H1 (cell line): ENCODE measurements around the gene SLC8A1. TPM values are rescaled to one million over a fixed set of nuclear protein-coding genes. Genes with fewer than 3 reads are reported as not detected.

Experiments used
- CHD1 ChIP-seq: IDR thresholded peaks from 2 replicates; pipeline ENCODE4 v1.6.1; 2012; ENCODE audit warnings: low read depth, low read length, improper control_type of control experiment
- EGR1 ChIP-seq: IDR thresholded peaks from 2 replicates; pipeline ENCODE4 v1.6.1; 2011; ENCODE audit warnings: low read depth, low read length, borderline replicate concordance
- EP300 ChIP-seq, 2 experiments: IDR thresholded peaks; 1 replicate in 1 of 2; 2 replicates in 1 of 2; pipeline ENCODE4 v1.6.1; 2011 to 2012; ENCODE audit warnings: low read depth in 2 of 2, low read length in 2 of 2, mild to moderate bottlenecking in 2 of 2, borderline replicate concordance in 1 of 2, inconsistent platforms in 1 of 2, moderate library complexity in 1 of 2
- KDM4A ChIP-seq: IDR thresholded peaks from one replicate; pipeline ENCODE4 v1.7.1; 2012; ENCODE audit warnings: low read depth, mild to moderate bottlenecking, moderate library complexity, low read length, inconsistent platforms; ENCODE audit not compliant: severe bottlenecking
- MAFK ChIP-seq: IDR thresholded peaks from 2 replicates; pipeline ENCODE4 v1.6.1; 2012; ENCODE audit warnings: low read depth, mild to moderate bottlenecking, improper control_type of control experiment, low read length
- polyA plus RNA-seq, 7 experiments: library from polyadenylated mRNA; depleted of rRNA in 3 of 7; stranded (reverse) in 5 of 7; unstranded in 2 of 7; fragments of >200 nt in 5 of 7; fragments of 200-250 nt in 2 of 7; gene quantifications; 1 replicate in 5 of 7; 2 replicates in 1 of 7; 4 replicates in 1 of 7; pipeline versions ENCODE4 v1.2.1 to v1.2.3, GENCODE V29; 2011 to 2013; ENCODE audit warnings: missing spikeins in 2 of 7, mixed read lengths in 2 of 7
- total RNA-seq: library from RNA; stranded (reverse); fragmentation: NEBNext Ultra II Directional; extraction: Animal tissue kit (Norgen Biotek cat#: 25700); gene quantifications from 2 replicates; pipeline ENCODE4 v1.2.1, GENCODE V29; 2021
- TF ChIP-seq, protein P1 (sequence below): IDR thresholded peaks from 2 replicates; pipeline ENCODE4 v1.6.1; 2012; ENCODE audit warnings: low read length, inconsistent platforms

The SLC8A1 gene
- total and polyA plus RNA-seq, 2 of the 8 experiments (the other 6 are each of a cell fraction or from before 2014, with no cell fraction given): 0.68 to 3.6 TPM

DNA sequence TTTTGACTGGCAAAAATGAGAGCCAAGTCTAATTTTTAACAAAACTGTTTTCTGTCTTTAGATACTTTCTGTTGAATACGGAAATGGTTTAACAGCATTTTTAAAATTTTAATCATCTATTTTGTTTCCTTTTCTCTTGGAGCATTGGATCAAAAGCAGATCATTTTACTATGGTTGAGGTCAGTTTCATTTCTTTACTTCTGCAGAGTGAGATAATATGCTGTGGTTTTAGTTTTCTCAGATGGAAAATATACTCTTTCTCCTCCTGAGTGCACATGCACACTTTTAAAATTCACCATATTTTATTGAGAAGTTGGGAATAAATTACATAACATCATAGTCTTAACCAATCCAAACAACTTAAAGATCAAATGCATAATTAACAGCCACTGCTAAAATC lies 283.3 kb downstream of the SLC8A1 start (continued):
- TF ChIP-seq EP300 (IDR thresholded peaks at IDR 0.05; ENCODE audit: borderline replicate concordance in 1 of 2, low read depth in 2 of 2, low read length in 2 of 2) (no peak), CHD1 (no peak), MAFK (no peak), EGR1 (no peak), KDM4A (no peak)
- TF ChIP-seq, protein P1, sequence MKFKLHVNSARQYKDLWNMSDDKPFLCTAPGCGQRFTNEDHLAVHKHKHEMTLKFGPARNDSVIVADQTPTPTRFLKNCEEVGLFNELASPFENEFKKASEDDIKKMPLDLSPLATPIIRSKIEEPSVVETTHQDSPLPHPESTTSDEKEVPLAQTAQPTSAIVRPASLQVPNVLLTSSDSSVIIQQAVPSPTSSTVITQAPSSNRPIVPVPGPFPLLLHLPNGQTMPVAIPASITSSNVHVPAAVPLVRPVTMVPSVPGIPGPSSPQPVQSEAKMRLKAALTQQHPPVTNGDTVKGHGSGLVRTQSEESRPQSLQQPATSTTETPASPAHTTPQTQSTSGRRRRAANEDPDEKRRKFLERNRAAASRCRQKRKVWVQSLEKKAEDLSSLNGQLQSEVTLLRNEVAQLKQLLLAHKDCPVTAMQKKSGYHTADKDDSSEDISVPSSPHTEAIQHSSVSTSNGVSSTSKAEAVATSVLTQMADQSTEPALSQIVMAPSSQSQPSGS: no peak
